Measurements from ENCODE around the gene SP7.
"Not testable (repeated sequence)": the region's sequence is repeated elsewhere in the genome, so short reads cannot be mapped to it uniquely, and the experiment has no call there.

SP7 gene

DNA sequence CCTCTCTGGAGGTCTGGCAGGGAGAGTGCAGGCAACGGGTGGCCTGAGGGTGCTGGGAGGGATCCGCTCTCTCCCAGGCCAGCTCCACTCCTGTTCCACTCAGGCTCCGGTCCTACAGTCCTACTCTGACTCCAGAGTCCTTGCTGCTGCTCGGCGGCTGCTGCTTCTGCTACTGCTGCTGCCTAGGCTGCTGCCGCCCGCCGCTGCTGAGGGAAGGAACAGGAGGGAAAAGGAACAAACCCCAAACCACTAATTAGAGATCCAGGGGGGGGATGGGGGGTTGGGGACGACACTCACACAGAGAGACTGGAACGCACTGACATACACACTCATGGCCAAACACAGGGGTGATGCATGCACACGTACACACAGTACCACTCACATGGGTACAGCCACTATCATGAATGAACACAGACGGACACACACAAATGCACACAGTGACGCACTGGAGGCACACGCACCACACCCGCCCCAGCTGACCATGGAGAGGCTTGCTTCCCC lies at the start of gene SP7:
SP7 (minus strand) TSS at position 174 of the 501 bp plus-strand sequence. CDS start 708 bp downstream, outside the sequence.
- no peak for DNase-seq (ENCODE audit: low spot score)

DNA sequence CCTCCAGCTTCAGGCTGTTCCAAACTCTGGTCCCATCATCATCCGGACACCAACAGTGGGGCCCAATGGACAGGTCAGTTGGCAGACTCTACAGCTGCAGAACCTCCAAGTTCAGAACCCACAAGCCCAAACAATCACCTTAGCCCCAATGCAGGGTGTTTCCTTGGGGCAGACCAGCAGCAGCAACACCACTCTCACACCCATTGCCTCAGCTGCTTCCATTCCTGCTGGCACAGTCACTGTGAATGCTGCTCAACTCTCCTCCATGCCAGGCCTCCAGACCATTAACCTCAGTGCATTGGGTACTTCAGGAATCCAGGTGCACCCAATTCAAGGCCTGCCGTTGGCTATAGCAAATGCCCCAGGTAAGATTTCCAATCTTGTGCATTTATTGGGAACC lies 47.1 kb upstream of the SP7 start:
- DNase-seq (ENCODE audit: low spot score), result no peak

DNA sequence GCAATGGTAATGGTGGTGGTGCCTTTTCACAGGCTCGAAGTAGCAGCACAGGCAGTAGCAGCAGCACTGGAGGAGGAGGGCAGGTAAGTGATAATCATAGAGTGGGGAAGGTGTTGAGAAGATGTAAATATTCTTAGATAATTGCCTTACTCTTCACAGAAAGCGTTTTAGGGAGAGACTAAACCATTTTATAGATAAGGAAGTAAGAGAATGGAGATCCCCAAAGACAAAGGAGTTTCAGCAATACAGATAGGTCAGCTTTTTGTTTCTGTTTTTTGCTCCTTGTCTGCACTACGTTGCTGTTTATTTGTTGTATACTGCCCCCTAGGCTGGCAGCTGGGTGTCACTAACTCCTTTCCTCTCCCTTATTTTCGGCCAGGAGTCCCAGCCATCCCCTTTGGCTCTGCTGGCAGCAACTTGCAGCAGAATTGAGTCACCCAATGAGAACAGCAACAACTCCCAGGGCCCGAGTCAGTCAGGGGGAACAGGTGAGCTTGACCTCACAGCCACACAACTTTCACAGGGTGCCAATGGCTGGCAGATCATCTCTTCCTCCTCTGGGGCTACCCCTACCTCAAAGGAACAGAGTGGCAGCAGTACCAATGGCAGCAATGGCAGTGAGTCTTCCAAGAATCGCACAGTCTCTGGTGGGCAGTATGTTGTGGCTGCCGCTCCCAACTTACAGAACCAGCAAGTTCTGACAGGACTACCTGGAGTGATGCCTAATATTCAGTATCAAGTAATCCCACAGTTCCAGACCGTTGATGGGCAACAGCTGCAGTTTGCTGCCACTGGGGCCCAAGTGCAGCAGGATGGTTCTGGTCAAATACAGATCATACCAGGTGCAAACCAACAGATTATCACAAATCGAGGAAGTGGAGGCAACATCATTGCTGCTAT lies 45.8 kb upstream of the SP7 start:
- DNase-seq (ENCODE audit: low spot score), result no peak

DNA sequence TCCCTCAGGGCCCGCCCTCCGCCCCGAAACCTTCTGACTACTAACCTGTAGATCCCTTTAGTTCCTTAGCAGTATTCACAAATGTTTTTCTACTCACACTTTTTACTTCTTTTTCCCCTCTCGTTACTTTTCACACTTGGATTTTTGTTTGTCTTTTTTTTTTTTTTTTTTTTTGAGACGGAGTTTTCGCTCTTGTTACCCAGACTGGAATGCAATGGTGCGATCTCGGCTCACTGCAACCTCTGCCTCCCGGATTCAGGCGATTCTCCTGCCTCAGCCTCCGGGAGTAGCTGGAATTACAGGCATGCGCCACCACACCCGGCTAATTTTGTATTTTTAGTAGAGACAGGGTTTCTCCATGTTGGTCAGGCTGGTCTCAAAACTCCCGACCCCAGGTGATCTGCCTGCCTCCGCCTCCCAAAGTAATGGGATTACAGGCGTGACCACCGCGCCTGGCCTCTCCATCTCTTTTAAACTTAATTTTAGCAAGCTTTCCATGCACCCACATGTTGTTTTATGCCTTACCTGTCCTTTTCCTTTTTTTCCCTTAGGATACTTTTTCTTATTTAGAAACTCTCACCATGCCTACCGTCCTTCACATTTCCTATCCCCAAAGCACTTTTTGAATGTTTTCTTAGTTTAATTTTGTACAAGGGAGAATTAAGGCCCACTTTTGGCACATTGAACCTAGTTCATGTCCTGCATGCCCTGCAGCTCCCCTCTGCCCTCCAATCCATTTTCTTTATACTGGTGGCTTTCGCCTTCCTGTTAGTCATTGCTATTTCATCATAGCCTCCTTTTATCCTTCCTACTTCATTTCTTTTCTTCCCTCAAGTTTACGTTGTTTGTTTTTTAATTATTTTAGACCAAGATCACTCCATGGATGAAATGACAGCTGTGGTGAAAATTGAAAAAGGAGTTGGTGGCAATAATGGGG lies 44.9 kb upstream of the SP7 start:
- DNase-seq (ENCODE audit: low spot score), result no peak

DNA sequence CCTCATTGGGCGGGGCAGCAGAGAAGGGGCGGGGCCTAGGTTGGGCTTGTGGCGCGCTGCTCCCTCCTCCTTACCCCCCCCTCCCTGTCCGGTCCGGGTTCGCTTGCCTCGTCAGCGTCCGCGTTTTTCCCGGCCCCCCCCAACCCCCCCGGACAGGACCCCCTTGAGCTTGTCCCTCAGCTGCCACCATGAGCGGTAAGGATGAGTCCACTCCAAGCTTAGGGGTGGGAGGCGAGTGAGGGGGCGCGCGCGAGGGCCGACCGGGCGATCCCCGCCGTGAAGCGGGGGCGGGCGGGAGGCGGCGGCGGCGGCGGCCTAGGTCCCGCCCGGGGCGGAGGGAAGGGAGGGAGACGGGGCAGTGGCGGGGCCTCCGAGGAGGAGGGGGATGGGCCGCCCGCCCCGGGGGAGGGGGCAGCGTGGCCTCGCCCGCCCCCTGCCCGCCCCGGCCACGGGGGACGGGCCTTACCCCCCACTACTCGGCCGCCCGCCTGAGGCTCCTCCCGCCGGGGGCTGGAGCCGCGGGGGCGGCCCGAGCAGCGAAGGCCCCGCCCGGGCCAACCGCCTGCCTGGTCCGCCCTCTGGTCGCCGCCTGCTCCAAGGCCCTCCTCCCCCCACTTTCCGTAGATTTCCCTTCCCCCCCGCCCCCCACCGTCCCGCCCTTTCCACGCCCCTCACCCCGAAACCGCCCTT lies 44.1 kb upstream of the SP7 start, which contains the start of gene SP1:
SP1 (plus strand) TSS at position 73 of the 690 bp plus-strand sequence; CDS start at position 189, 116 bp downstream.
- DNase-seq (ENCODE audit: low spot score), result peak; percentile 86

DNA sequence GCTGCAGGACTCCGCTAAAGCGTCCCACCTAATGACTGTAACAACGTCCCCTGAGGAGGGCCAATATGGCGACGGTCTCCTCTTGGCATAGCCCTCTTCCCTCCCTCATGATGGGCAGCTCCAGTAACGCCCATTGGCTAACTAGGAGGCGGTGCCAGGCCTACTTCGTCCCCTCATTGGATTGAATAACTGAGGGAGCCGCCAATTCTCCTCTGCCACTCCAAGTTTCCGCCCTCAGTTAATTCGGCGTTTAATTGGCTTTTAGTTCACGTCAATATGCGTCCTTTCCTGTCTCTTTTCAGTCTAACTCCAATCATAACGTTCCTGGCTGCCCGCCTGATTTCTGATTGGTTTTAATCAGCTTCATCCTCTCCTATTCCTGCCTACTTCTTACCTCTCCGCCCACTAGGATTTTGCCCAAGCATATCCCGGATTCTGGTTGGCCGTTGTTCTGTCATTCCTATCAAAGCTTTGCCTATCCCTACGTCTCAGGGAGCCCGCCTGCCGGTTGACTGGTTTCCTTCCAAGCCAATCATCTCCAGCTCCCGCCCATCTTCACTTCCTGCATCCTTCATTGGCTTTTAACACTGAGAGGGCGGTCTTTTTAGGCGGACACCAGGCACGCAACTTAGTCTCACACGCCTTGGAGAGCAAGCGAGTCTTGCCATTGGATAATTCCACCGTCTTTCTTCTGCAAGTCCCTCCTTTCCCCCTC lies 43.4 kb upstream of the SP7 start:
- peak; percentile 97 for DNase-seq (ENCODE audit: low spot score)

DNA sequence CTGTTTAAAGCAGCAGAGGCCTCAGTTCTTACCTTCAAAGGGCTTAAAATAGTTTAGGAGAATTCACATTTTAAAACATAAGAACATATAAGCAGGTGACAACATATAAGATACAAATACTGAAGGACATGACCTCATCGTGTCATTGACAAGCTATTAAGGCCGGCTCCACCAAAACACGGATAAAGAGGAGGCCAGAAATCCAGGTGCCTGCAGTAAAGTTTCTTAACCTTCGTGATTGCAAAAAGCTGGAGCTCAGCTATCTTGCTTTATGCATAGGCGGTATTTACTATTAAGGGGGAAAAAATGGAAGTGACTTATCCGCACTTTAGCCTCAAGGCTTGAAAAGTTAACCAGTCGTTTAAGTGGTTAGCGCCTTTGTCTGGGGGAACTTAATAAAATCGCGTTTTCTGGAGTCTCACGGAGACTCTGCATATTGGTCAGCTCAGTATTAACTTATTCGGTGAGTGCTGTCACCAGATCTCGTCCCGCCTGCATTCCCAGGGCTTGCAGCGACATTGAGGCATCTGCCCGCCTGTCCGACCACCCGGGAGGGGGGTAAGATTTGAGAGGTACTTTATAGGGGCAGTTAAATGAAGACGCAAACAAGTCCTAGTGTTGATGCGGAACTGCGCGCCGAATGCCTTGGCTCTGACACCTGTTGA lies 42.7 kb upstream of the SP7 start:
- DNase-seq (ENCODE audit: low spot score), result no peak

DNA sequence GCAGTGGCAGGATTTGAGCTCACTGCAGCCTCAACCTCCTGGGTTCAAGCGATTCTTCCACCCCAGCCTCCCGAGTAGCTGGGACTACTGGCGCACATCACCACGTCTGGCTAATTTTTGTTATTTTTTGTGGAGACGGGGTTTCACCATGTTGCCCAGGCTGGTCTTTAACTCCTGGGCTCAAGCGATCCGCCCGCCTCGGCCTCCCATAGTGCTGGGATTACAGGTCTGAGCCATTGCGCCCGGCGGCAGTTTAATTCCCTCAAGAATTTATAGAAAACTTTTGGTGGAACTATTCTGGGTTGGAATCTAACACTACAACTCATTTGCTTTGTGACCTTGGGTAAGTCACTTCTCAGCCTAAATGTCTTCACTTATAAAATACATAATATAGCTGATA lies 42.1 kb upstream of the SP7 start:
- no peak for DNase-seq (ENCODE audit: low spot score)

DNA sequence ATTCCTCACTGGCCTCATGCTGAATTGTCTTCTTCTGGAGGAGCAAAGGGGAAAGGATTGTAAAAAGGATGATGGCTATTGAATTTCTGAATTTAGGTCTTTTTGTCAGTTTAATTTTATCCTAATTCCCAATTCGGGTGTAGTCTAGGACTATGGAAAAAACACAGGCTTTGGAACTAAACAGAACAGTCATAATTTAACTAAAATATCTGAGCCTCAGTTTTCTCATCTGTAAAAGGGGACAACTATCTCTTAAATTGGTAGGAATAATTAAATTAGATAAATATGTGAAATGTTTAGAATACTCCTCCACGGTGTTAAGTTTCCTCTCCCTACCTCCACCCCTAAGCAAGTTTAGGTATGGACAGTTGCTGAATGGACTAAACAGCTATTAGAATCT lies 40.6 kb upstream of the SP7 start:
- DNase-seq (ENCODE audit: low spot score), result no peak

DNA sequence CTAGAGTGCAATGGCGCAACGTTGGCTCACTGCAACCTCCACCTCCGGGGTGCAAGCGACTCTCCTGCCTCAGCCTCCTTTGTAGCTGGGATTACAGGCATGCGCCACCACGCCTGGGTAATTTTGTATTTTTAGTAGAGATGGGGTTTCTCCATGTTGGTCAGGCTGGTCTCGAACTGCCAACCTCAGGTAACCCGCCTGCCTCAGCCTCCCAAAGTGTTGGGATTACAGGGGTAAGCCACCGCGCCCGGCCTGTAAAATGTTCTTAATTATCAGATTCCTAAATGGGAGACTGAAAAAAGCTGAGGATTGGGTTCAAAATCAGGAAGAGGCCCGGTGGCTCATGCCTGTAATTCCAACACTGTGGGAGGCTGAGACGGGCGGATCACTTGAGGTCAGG lies 38.1 kb upstream of the SP7 start:
- DNase-seq (ENCODE audit: low spot score), result not testable (repeated sequence)

DNA sequence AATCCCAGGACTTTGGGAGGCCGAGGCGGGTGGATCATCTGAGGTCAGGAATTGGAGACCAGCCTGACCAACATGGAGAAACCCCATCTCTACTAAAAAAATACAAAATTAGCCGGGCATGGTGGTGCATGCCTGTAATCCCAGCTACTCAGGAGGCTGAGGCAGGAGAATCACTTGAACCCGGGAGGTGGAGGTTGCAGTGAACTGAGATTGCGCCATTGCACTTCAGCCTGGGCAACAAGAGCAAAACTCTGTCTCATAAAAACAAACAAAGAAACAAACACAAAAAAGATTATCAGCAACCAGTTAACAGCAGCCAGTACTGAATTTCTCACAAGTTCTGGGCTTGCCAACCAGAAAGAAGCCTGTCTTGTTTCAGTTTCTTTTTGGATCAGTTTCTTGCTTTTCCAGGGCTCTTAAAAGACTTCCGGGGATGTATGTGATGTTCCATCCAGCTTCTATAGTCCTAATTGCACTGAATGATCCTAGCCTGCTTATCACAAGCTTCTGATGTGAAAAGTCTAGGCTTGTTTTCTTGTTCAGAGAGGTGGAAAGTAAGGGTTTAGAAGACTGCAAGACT lies 37.5 kb upstream of the SP7 start:
- DNase-seq (ENCODE audit: low spot score), result not testable (repeated sequence)

DNA sequence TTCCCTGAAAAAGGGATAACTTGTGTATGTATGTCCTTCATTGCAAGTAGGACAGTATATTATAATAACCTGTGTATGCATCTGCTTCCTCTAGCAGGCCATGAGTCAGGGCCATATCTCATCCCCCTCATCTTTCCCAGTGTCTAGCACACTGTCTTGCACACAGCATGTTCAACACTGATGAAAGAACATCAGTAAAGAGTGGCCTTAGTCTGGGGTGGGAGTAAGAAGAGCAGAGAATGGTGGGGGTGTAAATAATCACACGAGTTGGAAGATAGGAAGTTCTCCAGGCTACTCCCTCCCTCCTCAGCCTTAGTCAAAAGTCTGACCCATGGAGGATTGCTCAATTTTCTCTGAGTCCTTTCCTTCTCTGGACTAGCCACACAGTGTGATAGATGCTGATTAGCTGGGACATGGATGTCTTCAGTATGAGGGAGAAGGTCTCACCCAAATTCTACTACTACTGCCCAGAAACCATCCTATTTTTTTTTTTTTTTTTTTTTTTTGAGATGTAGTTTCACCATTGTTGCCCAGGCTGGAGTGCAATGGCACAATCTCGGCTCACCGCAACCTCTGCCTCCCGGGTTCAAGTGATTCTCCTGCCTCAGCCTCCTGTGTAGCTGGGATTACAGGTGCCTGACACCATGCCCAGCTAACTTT lies 29.2 kb upstream of the SP7 start:
- DNase-seq (ENCODE audit: low spot score), result no peak

DNA sequence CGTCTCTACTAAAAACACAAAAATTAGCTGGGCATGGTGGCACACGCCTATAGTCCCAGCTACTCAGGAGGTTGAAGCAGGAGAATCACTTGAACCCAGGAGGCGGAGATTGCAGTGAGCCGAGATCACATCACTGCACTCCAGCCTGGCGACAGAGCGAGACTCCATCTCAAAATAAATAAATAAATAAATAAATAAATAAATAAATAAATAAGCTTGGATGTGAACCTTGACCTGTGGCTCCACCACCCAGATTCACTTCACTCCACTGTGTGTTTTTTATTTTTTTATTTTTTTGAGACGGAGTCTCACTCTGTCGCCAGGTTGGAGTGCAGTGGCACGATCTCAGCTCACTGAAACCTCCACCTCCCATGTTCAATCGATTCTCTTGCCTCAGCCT lies 25.5 kb upstream of the SP7 start:
- not testable (repeated sequence) for DNase-seq (ENCODE audit: low spot score)

DNA sequence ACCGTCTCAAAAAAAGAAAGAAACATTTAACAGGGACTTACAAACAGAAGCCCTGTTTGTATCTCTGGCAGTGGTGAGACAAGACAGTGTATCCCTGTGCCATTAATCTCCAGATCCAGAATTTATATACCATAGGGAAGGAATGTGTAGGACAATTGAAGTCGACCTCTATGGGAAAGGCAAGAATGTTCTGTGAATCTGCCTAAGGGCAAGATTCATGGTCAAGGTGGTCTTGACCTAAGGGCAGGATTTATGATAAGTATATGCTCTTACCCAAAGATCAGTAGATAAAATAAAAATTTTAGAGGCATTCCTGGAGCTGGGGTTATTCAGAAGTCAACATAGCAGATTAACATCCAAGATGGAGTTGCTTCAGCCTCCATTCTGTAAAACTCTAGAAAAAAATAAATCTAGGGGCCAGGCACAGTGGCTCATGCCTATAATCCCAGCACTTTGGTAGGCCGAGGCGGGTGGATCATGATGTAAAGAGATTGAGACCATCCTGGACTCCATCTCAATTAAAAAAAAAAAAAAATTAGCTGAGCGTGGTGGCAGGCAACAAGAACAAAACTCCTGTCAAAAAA lies 22.8 kb upstream of the SP7 start:
- DNase-seq (ENCODE audit: low spot score), result no peak

DNA sequence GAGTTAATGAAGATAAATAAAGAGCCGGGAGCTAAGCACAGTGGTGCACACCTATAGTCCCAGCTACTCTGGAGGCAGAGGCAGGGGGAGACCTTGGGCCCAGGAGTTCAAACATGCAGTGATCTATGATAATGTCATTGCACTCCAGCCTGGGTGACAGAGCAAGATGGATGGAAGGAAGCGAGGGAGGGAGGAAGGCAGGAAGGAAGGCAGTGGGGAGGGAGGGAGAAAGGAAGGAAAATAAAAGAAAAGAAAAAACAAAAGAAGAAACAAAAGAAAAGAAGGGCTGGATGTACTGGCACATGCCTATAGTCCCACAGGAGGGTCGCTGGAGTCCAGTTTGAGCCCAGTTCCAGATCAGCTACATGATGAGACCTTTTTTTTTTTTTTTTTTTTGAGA lies 19.0 kb upstream of the SP7 start:
- DNase-seq (ENCODE audit: low spot score), result no peak

DNA sequence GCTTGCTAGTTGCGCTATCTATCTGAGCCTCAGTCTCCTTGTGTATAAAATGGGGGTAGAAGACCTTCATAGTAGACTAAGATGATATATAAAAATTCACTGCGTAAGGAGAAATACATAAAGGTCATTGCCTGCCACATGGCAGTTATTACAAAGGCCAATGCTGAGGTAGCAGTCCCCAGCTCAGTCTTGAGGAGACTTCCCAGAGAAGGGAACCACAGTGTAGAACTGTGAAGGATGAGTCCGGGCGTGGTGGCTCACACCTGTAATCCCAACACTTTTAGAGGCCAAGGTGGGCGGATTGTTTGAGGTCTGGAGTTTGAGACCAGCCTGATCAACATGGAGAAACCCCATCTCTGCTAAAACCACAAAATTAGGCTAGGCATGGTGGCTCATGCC lies 17.1 kb upstream of the SP7 start:
- no peak for DNase-seq (ENCODE audit: low spot score)

DNA sequence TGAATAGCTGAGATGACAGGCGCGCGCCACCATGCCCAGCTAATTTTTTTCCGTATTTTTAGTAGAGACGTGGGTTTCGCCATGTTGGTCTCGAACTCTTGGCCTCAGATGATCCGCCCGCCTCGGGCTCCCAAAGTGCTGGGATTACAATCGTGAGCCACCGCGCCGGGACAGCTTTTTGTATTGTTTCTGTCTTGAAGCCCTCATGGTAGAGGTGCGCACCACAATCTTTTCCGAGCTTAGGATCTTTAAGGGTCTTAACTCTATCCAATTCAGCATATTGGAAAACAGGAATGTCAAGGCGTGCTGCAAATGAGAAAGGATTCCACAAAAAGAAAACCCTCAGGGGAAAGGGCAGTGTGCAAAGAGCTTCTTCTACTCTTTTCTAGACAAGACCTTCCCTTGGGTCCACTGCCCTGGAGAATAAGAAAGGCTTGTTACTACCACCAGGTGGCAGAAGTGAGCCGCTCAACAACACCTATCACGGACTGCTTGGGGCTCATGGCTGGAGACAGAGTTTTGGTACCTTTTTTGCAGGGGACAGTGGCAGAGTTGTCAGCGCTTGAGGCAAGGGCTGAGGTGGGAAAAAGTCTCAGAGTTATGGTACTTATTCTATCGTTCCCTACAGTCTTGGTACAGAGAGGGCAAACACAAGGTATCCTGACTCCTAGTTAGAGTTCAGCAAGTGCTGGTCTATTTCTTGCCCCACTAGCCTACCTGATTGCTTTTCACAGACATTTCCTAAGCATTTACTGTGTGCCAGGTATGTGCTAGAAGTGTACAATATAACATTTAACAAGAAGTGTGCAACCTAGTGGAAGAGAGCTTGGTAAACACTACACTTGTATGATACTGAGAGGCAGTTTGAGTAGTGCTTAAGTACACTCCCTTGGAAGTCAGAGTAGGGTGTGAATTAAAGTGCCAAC lies 16.4 kb upstream of the SP7 start:
- peak; percentile 71 for DNase-seq (ENCODE audit: low spot score)

DNA sequence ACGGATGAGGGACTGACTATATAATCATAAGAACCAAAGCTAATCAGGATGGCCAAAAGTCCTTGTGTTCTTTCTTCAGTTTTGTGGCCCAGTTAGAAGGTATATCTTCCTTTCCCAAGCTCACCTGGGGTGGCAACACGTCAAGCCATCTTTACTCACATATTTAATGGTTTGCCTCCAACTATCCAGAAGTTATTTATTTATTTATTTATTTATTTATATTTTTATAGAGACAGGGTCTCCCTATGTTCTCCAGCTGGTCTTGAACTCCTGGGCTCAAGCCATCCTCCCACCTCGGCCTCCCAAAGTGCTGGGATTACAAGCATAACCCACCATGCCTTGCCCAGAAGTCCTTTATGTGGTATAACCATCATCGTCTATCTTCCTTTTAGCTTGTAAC lies 11.8 kb upstream of the SP7 start:
- DNase-seq (ENCODE audit: low spot score), result no peak

Data from hepatic stellate cell (primary cell).